Immature natural killer cell (primary cell): ENCODE data around the gene ENAM. TPM values are rescaled to one million over a fixed set of nuclear protein-coding genes. Genes with fewer than 3 reads are reported as not detected.
"Not testable (repeated sequence)": the region's sequence is repeated elsewhere in the genome, so short reads cannot be mapped to it uniquely, and the experiment has no call there.

ENCODE experiments used
- DNase-seq, 3 donors: peaks; one replicate each; pipeline ENCODE4 v3.0.0; 2022; ENCODE audit warnings: mixed read lengths in 1 of 3
- H3K27ac Mint-ChIP-seq, 6 donors: one replicate each; pipeline ENCODE4 v1.8.0; 2020; ENCODE audit warnings: mixed read lengths in 6 of 6, mild to moderate bottlenecking in 5 of 6, inconsistent platforms in 4 of 6, moderate library complexity in 3 of 6
- H3K27me3 Mint-ChIP-seq, 3 donors: one replicate each; pipeline ENCODE4 v1.8.0; 2020 to 2021; ENCODE audit warnings: low read depth in 3 of 3, mild to moderate bottlenecking in 3 of 3, mixed read lengths in 3 of 3, moderate library complexity in 3 of 3, inconsistent platforms in 1 of 3
- H3K36me3 Mint-ChIP-seq, 3 donors: one replicate each; pipeline ENCODE4 v1.8.0; 2020; ENCODE audit warnings: mixed read lengths in 3 of 3, inconsistent platforms in 2 of 3, mild to moderate bottlenecking in 2 of 3
- H3K4me1 Mint-ChIP-seq, 2 donors: one replicate each; pipeline ENCODE4 v1.8.0; 2020; ENCODE audit warnings: inconsistent platforms in 2 of 2, mild to moderate bottlenecking in 2 of 2, mixed read lengths in 2 of 2, moderate library complexity in 1 of 2
- H3K4me3 Mint-ChIP-seq, 5 donors: one replicate each; pipeline ENCODE4 v1.8.0; 2020; ENCODE audit warnings: mild to moderate bottlenecking in 5 of 5, mixed read lengths in 5 of 5, inconsistent platforms in 3 of 5, moderate library complexity in 3 of 5
- H3K9me3 Mint-ChIP-seq, 6 donors: one replicate each; pipeline ENCODE4 v1.8.0; 2020; ENCODE audit warnings: mild to moderate bottlenecking in 6 of 6, mixed read lengths in 6 of 6, inconsistent platforms in 4 of 6, moderate library complexity in 3 of 6
- polyA plus RNA-seq, 3 donors: library from polyadenylated mRNA; unstranded; fragments of 300-500 nt; fragmentation: Illumina TruSeq; gene quantifications; one replicate each; pipeline ENCODE4 v1.2.3, GENCODE V29; 2021

Gene ENAM
- polyA plus RNA-seq, 3 donors from 2014 or later, result not detected

- no peaks in the 10 kb centered on the region for H3K9me3 Mint-ChIP-seq
- H3K27me3 Mint-ChIP-seq, result peaks cover 0 to 6% (median 3%) of the 10 kb centered on the region in 3 donors
- DNase-seq, result peak; percentile 7 to 28 (median 26)
- H3K4me3 Mint-ChIP-seq, result no peak overlapping the region
- H3K27ac Mint-ChIP-seq, result no peak overlapping the region
- H3K36me3 Mint-ChIP-seq, result no peaks in the 10 kb centered on the region
- no peaks in the 10 kb centered on the region for H3K4me1 Mint-ChIP-seq
Observed at GRCh38 chr4:70651864-70652506, 23.4 kb downstream of the ENAM start.

GRCh38 chr4:70654605-70655011, 26.1 kb downstream of the ENAM start:
- no peaks in the 10 kb centered on the region for H3K4me1 Mint-ChIP-seq
- H3K4me3 Mint-ChIP-seq, result no peak overlapping the region
- peaks cover 0 to 4% (median 3%) of the 10 kb centered on the region in 3 donors for H3K27me3 Mint-ChIP-seq
- no peaks in the 10 kb centered on the region for H3K36me3 Mint-ChIP-seq
- no peak for DNase-seq
- H3K27ac Mint-ChIP-seq, result no peak overlapping the region
- no peaks in the 10 kb centered on the region for H3K9me3 Mint-ChIP-seq

GRCh38 chr4:70657326-70657725, 28.8 kb downstream of the ENAM start:
- no peak for DNase-seq
- H3K27ac Mint-ChIP-seq, result no peak overlapping the region
- no peaks in the 10 kb centered on the region for H3K9me3 Mint-ChIP-seq
- H3K27me3 Mint-ChIP-seq, result peaks cover 0 to 3% (median 1%) of the 10 kb centered on the region in 3 donors
- H3K4me1 Mint-ChIP-seq, result no peaks in the 10 kb centered on the region
- no peaks in the 10 kb centered on the region for H3K36me3 Mint-ChIP-seq
- H3K4me3 Mint-ChIP-seq, result no peak overlapping the region

- Mint-ChIP-seq H3K4me1 (no peaks in the 10 kb centered on the region), H3K27me3 (peaks cover 0 to 3% (median 1%) of the 10 kb centered on the region in 3 donors)
Observed at GRCh38 chr4:70658418-70658817, 29.9 kb downstream of the ENAM start.

GRCh38 chr4:70660106-70660505, 31.6 kb downstream of the ENAM start:
- Mint-ChIP-seq H3K36me3 (no peaks in the 10 kb centered on the region), H3K27me3 (peaks cover 0 to 2% (median 1%) of the 10 kb centered on the region in 3 donors), H3K4me1 (no peaks in the 10 kb centered on the region), H3K27ac (no peak overlapping the region), H3K4me3 (no peak overlapping the region), H3K9me3 (no peaks in the 10 kb centered on the region)
- DNase-seq, result no peak

More at GRCh38 chr4:70658418-70658817, 29.9 kb downstream of the ENAM start:
- H3K4me3 Mint-ChIP-seq, result no peak overlapping the region
- no peaks in the 10 kb centered on the region for H3K9me3 Mint-ChIP-seq
- no peaks in the 10 kb centered on the region for H3K36me3 Mint-ChIP-seq
- no peak overlapping the region for H3K27ac Mint-ChIP-seq
- no peak for DNase-seq

GRCh38 chr4:70661309-70661922, 32.9 kb downstream of the ENAM start:
- H3K27ac Mint-ChIP-seq, H3K36me3 Mint-ChIP-seq, H3K9me3 Mint-ChIP-seq, DNase-seq, H3K27me3 Mint-ChIP-seq, H3K4me1 Mint-ChIP-seq, H3K4me3 Mint-ChIP-seq: not testable (repeated sequence)

- no peaks in the 10 kb centered on the region for H3K9me3 Mint-ChIP-seq
- H3K36me3 Mint-ChIP-seq, result no peaks in the 10 kb centered on the region
- DNase-seq, result no peak
- no peaks in the 10 kb centered on the region for H3K4me1 Mint-ChIP-seq
- H3K27me3 Mint-ChIP-seq, result peaks cover 0 to 4% (median 0%) of the 10 kb centered on the region in 3 donors
- H3K27ac Mint-ChIP-seq, result no peak within 1 kb of the TSS
- no peak within 1 kb of the TSS for H3K4me3 Mint-ChIP-seq
Observed at GRCh38 chr4:70666369-70666768, 37.8 kb downstream of the ENAM start, which contains the start of gene JCHAIN. TSS of gene JCHAIN (minus strand) at chr4:70666508. CDS start at chr4:70666490, 18 bp downstream.

- peaks cover 0 to 7% (median 0%) of the 10 kb centered on the region in 3 donors for H3K27me3 Mint-ChIP-seq
- DNase-seq, result no peak
- no peak overlapping the region for H3K4me3 Mint-ChIP-seq
- H3K9me3 Mint-ChIP-seq, result no peaks in the 10 kb centered on the region
- no peaks in the 10 kb centered on the region for H3K4me1 Mint-ChIP-seq
- no peaks in the 10 kb centered on the region for H3K36me3 Mint-ChIP-seq
- no peak overlapping the region for H3K27ac Mint-ChIP-seq
Observed at GRCh38 chr4:70667740-70668535, 39.4 kb downstream of the ENAM start.

- H3K36me3 Mint-ChIP-seq, result peaks cover 0 to 3% (median 0%) of the 10 kb centered on the region in 3 donors
- DNase-seq, result no peak
- no peaks in the 10 kb centered on the region for H3K9me3 Mint-ChIP-seq
- H3K4me1 Mint-ChIP-seq, result no peaks in the 10 kb centered on the region
- no peak overlapping the region for H3K27ac Mint-ChIP-seq
- no peak overlapping the region for H3K4me3 Mint-ChIP-seq
- H3K27me3 Mint-ChIP-seq, result peaks cover 0 to 7% (median 0%) of the 10 kb centered on the region in 3 donors
Observed at GRCh38 chr4:70670332-70671014, 41.9 kb downstream of the ENAM start.

GRCh38 chr4:70671091-70671490, 42.5 kb downstream of the ENAM start:
- Mint-ChIP-seq H3K9me3 (no peaks in the 10 kb centered on the region), H3K27me3 (peaks cover 0 to 7% (median 0%) of the 10 kb centered on the region in 3 donors), H3K36me3 (peaks cover 0 to 3% (median 0%) of the 10 kb centered on the region in 3 donors), H3K4me3 (no peak overlapping the region), H3K27ac (no peak overlapping the region), H3K4me1 (no peaks in the 10 kb centered on the region)
- DNase-seq, result no peak

- Mint-ChIP-seq H3K27me3 (peaks cover 0 to 7% (median 0%) of the 10 kb centered on the region in 3 donors), H3K36me3 (peaks cover 0 to 3% (median 0%) of the 10 kb centered on the region in 3 donors), H3K9me3 (peaks cover 0 to 1% (median 0%) of the 10 kb centered on the region in 6 donors), H3K27ac (no peak overlapping the region), H3K4me3 (no peak overlapping the region), H3K4me1 (no peaks in the 10 kb centered on the region)
- no peak for DNase-seq
Observed at GRCh38 chr4:70674191-70674590, 45.6 kb downstream of the ENAM start.

- no peak for DNase-seq
- Mint-ChIP-seq H3K9me3 (peaks cover 0 to 1% (median 0%) of the 10 kb centered on the region in 6 donors), H3K36me3 (peaks cover 0 to 3% (median 0%) of the 10 kb centered on the region in 3 donors), H3K4me1 (no peaks in the 10 kb centered on the region), H3K27me3 (peaks cover 0 to 6% (median 0%) of the 10 kb centered on the region in 3 donors), H3K4me3 (no peak overlapping the region), H3K27ac (no peak overlapping the region)
Observed at GRCh38 chr4:70674731-70675130, 46.2 kb downstream of the ENAM start.

- H3K36me3 Mint-ChIP-seq, result peaks cover 0 to 3% (median 0%) of the 10 kb centered on the region in 3 donors
Observed at GRCh38 chr4:70676554-70677090, 48.1 kb downstream of the ENAM start.

More at GRCh38 chr4:70676554-70677090, 48.1 kb downstream of the ENAM start:
- Mint-ChIP-seq H3K9me3 (peaks cover 0 to 1% (median 0%) of the 10 kb centered on the region in 6 donors), H3K4me3 (no peak overlapping the region), H3K27ac (no peak overlapping the region), H3K4me1 (no peaks in the 10 kb centered on the region), H3K27me3 (peaks cover 0 to 3% (median 2%) of the 10 kb centered on the region in 3 donors)
- no peak for DNase-seq
